Spleen (tissue), 11 donors: ENCODE measurements around the gene PPP2R5B. TPM values are rescaled to one million over a fixed set of nuclear protein-coding genes. Genes with fewer than 3 reads are reported as not detected.

Experiments used
- DNase-seq: peaks from one replicate; pipeline ENCODE4 v3.0.0-alpha.2; 2020
- H3K27ac ChIP-seq, 8 donors: fragments of 200-600 bp; sonication (generic) in 7 of 8; 1 replicate in 4 of 8; 2 replicates in 4 of 8; pipeline versions ENCODE4 v1.5.0 to v1.8.0; 2016 to 2021; ENCODE audit warnings: inconsistent platforms in 4 of 8, mild to moderate bottlenecking in 4 of 8, moderate library complexity in 1 of 8
- H3K27me3 ChIP-seq, 7 donors: fragments of 200-600 bp; sonication (generic) in 6 of 7; replicated peaks in 1 of 7; 1 replicate in 4 of 7; 2 replicates in 3 of 7; pipeline versions ENCODE4 v1.5.0 to v1.8.0; 2016 to 2021; ENCODE audit warnings: inconsistent platforms in 3 of 7, mild to moderate bottlenecking in 1 of 7
- H3K36me3 ChIP-seq, 6 donors: fragments of 200-600 bp; sonication (generic) in 5 of 6; 1 replicate in 4 of 6; 2 replicates in 2 of 6; pipeline versions ENCODE4 v1.5.0 to v1.8.0; 2016 to 2021; ENCODE audit warnings: inconsistent platforms in 2 of 6
- H3K4me1 ChIP-seq, 6 donors: fragments of 200-600 bp; sonication (generic) in 5 of 6; 1 replicate in 3 of 6; 2 replicates in 3 of 6; pipeline versions ENCODE4 v1.5.0 to v1.8.0; 2016 to 2021; ENCODE audit warnings: inconsistent platforms in 3 of 6
- H3K4me3 ChIP-seq, 8 donors: fragments of 200-600 bp; sonication (generic) in 7 of 8; 1 replicate in 4 of 8; 2 replicates in 4 of 8; pipeline versions ENCODE4 v1.5.0 to v1.8.0; 2016 to 2021; ENCODE audit warnings: inconsistent platforms in 4 of 8, mild to moderate bottlenecking in 4 of 8, moderate library complexity in 2 of 8
- H3K9me3 ChIP-seq, 8 donors: fragments of 200-600 bp; sonication (generic) in 7 of 8; 1 replicate in 4 of 8; 2 replicates in 4 of 8; pipeline versions ENCODE4 v1.5.0 to v1.8.0; 2016 to 2021; ENCODE audit warnings: inconsistent platforms in 4 of 8
- CTCF ChIP-seq, 11 experiments: fragments of 200-600 bp in 7 of 11; fragments of 450-650 bp in 4 of 11; sonication (generic) in 4 of 11; IDR thresholded peaks in 8 of 11; conservative IDR thresholded peaks in 3 of 11; 1 replicate in 7 of 11; 2 replicates in 4 of 11; pipeline versions ENCODE4 v1.4.0 to v1.8.0; 2016 to 2021; ENCODE audit warnings: antibody characterized with exemption in 11 of 11, inconsistent platforms in 4 of 11, mild to moderate bottlenecking in 1 of 11
- POLR2A ChIP-seq, 3 donors: fragments of 450-650 bp; IDR thresholded peaks; one replicate each; pipeline ENCODE4 v1.5.1; 2017; ENCODE audit warnings: antibody characterized with exemption in 3 of 3, mild to moderate bottlenecking in 1 of 3
- POLR2AphosphoS5 ChIP-seq, 3 donors: sonication (generic); formaldehyde crosslinking; IDR thresholded peaks; one replicate each; pipeline ENCODE4 v1.5.1; 2017; ENCODE audit warnings: antibody characterized with exemption in 3 of 3
- WGBS, 5 donors: extraction: QIAGEN DNeasy Blood & Tissue Kit in 3 of 5; methylation state at CpG; one replicate each; pipeline versions ENCODE4 v1.1.5 to v1.1.7; 2013 to 2018; 5-methylcytosine and 5-hydroxymethylcytosine counted together
- intact Hi-C: fragments of 100-400 bp; cut with DNase I; formaldehyde crosslinking; loops from one replicate; pipeline ENCODE4 v1.15.0; 2023; ENCODE audit warnings: low total_unique reads
- polyA plus RNA-seq, 3 donors: library from polyadenylated mRNA; stranded (reverse); fragments of 200-250 nt; gene quantifications; one replicate each; pipeline ENCODE4 v1.2.1, GENCODE V29; 2013
- total RNA-seq, 7 donors: library from RNA; depleted of rRNA in 3 of 7; stranded (reverse); fragments of >200 nt in 3 of 7; fragmentation: NEBNext Ultra II Directional in 4 of 7; extraction: Animal tissue kit (Norgen Biotek cat#: 25700) in 4 of 7; gene quantifications; one replicate each; pipeline versions ENCODE4 v1.1.0 to v1.2.1, GENCODE V29; 2016 to 2021
- donor health status: healthy with polysubstance abuse.
- donor health status: DM: no; HTN: no; CAD: no; lungs with moderate emphysema.
- donor health status: DM: no; HTN: no; CAD: no.
- donor health status: Bipolar disorder and iron deficiency.
- donor health status: healthy.
- donor health status: DM: no; HTN: no; CAD: no.
- donor health status: DM: yes; HTN: yes; CAD: no.

The PPP2R5B gene
- total and polyA plus RNA-seq, 10 donors: 10.8 to 45.1 (median 27.9) TPM

- no peak overlapping the region for H3K4me3 ChIP-seq
- DNase-seq: no peak
- H3K9me3 ChIP-seq: no peaks in the 10 kb centered on the region
- peak overlapping the region in 5 of 8 donors; percentile 3 to 72 (median 48) for H3K27ac ChIP-seq
- peaks cover 0 to 25% (median 15%) of the 10 kb centered on the region in 6 donors for H3K36me3 ChIP-seq
- no peaks in the 10 kb centered on the region for H3K27me3 ChIP-seq
- intact Hi-C loops: no loop called here
- peaks cover 26 to 62% (median 46%) of the 10 kb centered on the region in 6 donors for H3K4me1 ChIP-seq
- TF ChIP-seq POLR2A (IDR thresholded peaks at IDR 0.05): no peak
- no peak for TF ChIP-seq POLR2AphosphoS5 (IDR thresholded peaks at IDR 0.05)
- no peak for TF ChIP-seq CTCF (IDR thresholded peaks at IDR 0.05 in 8 of 11, conservative IDR thresholded peaks at IDR 0.05 in 3 of 11)
- 75 to 82% (median 79%) methylated on average over 5 of the region's 5 CpGs for WGBS, 5 donors
These were observed 32.6 kb upstream of the PPP2R5B start for GRCh38 chr11:64891880-64892279.

GRCh38 chr11:64892411-64892831 lies 32.1 kb upstream of the PPP2R5B start:
- Histone ChIP-seq H3K36me3 (peaks cover 0 to 30% (median 20%) of the 10 kb centered on the region in 6 donors), H3K9me3 (no peaks in the 10 kb centered on the region), H3K4me1 (peaks cover 26 to 57% (median 42%) of the 10 kb centered on the region in 6 donors), H3K27ac (peak overlapping the region in 6 of 8 donors; percentile 3 to 72 (median 46)), H3K27me3 (no peaks in the 10 kb centered on the region), H3K4me3 (no peak overlapping the region)
- no peak for DNase-seq
- intact Hi-C loops: no loop called here
- WGBS, 5 donors: 39 to 79% (median 55%) methylated on average over 5 to 11 of the region's 11 CpGs
- TF ChIP-seq POLR2A (IDR thresholded peaks at IDR 0.05) (no peak), POLR2AphosphoS5 (IDR thresholded peaks at IDR 0.05) (peak; percentile 46 to 69 (median 64))

GRCh38 chr11:64892838-64893193 lies 31.7 kb upstream of the PPP2R5B start:
- peaks cover 24 to 53% (median 38%) of the 10 kb centered on the region in 6 donors for H3K4me1 ChIP-seq
- H3K27ac ChIP-seq: peak overlapping the region in 6 of 8 donors; percentile 3 to 72 (median 46)
- H3K9me3 ChIP-seq: no peaks in the 10 kb centered on the region
- intact Hi-C loops: no loop called here
- no peak overlapping the region for H3K4me3 ChIP-seq
- no peak for DNase-seq
- H3K36me3 ChIP-seq: peaks cover 0 to 34% (median 24%) of the 10 kb centered on the region in 6 donors
- TF ChIP-seq POLR2AphosphoS5 (IDR thresholded peaks at IDR 0.05) (no peak), POLR2A (IDR thresholded peaks at IDR 0.05) (no peak), CTCF (IDR thresholded peaks at IDR 0.05 in 8 of 11, conservative IDR thresholded peaks at IDR 0.05 in 3 of 11) (no peak)
- no peaks in the 10 kb centered on the region for H3K27me3 ChIP-seq
- 77 to 92% (median 86%) methylated on average over 3 to 10 of the region's 10 CpGs for whole genome bisulfite sequencing, 5 donors

GRCh38 chr11:64893194-64894069 lies 31.1 kb upstream of the PPP2R5B start:
- intact Hi-C loops: loop anchor here (2.0 kb wide), 1 partner anchor 47 kb away; no protein-coding TSS in a partner anchor
- Histone ChIP-seq H3K36me3 (peaks cover 0 to 41% (median 30%) of the 10 kb centered on the region in 6 donors), H3K27ac (peak overlapping the region in 5 of 8 donors; percentile 3 to 72 (median 48)), H3K4me3 (no peak overlapping the region), H3K9me3 (no peaks in the 10 kb centered on the region), H3K27me3 (no peaks in the 10 kb centered on the region), H3K4me1 (peaks cover 17 to 47% (median 32%) of the 10 kb centered on the region in 6 donors)
- TF ChIP-seq POLR2A (IDR thresholded peaks at IDR 0.05) (no peak), POLR2AphosphoS5 (IDR thresholded peaks at IDR 0.05) (peak in 2 of 3 donors; percentile 7 to 35), CTCF (IDR thresholded peaks at IDR 0.05 in 8 of 11, conservative IDR thresholded peaks at IDR 0.05 in 3 of 11) (no peak)
- 64 to 81% (median 77%) methylated on average over 12 to 25 of the region's 25 CpGs for WGBS, 5 donors
- no peak for DNase-seq
